HUES48 (cell line): ENCODE results near the gene CHD6.

Experiments
- H3K27ac ChIP-seq: one replicate; pipeline ENCODE4 v1.7.0; 2013; ENCODE audit warnings: low read depth, low read length, inconsistent platforms
- H3K27me3 ChIP-seq: 2 replicates; pipeline ENCODE4 v1.6.1; 2013; ENCODE audit warnings: mild to moderate bottlenecking, low read length; ENCODE audit not compliant: control insufficient read depth, insufficient read depth
- H3K36me3 ChIP-seq: 2 replicates; pipeline ENCODE4 v1.6.1; 2013; ENCODE audit warnings: low read length; ENCODE audit not compliant: control insufficient read depth, insufficient read depth
- H3K4me1 ChIP-seq: 2 replicates; pipeline ENCODE4 v1.6.1; 2013; ENCODE audit warnings: mild to moderate bottlenecking, low read length; ENCODE audit not compliant: control insufficient read depth, insufficient read depth
- H3K4me3 ChIP-seq: 2 replicates; pipeline ENCODE4 v1.5.1; 2013; ENCODE audit warnings: mild to moderate bottlenecking, low read depth, low read length
- H3K9ac ChIP-seq: 2 replicates; pipeline ENCODE4 v1.6.1; 2013; ENCODE audit warnings: mild to moderate bottlenecking, low read depth, low read length, moderate library complexity
- H3K9me3 ChIP-seq: 2 replicates; pipeline ENCODE4 v1.6.1; 2013; ENCODE audit warnings: low read length; ENCODE audit not compliant: control insufficient read depth, insufficient read depth

CHD6 gene

GRCh38 chr20:41621421-41621820 lies 3.2 kb upstream of the CHD6 start:
- Histone ChIP-seq H3K4me1 (peaks cover 16% of the 10 kb centered on the region), H3K27ac (no peak overlapping the region), H3K27me3 (no peaks in the 10 kb centered on the region), H3K36me3 (no peaks in the 10 kb centered on the region), H3K9ac (no peak overlapping the region), H3K9me3 (no peaks in the 10 kb centered on the region), H3K4me3 (no peak overlapping the region)

- Histone ChIP-seq H3K36me3 (no peaks in the 10 kb centered on the region), H3K4me3 (peak overlapping the region; percentile 79), H3K27me3 (no peaks in the 10 kb centered on the region), H3K9me3 (no peaks in the 10 kb centered on the region), H3K9ac (no peak overlapping the region), H3K4me1 (peaks cover 33% of the 10 kb centered on the region), H3K27ac (no peak overlapping the region)
These were observed 1.4 kb upstream of the CHD6 start for GRCh38 chr20:41619360-41620100.

GRCh38 chr20:41618807-41619311 lies 682 bp upstream of the CHD6 start:
- H3K27me3 ChIP-seq = no peaks in the 10 kb centered on the region
- H3K4me1 ChIP-seq = peaks cover 39% of the 10 kb centered on the region
- H3K9ac ChIP-seq = peak overlapping the region; percentile 67
- H3K27ac ChIP-seq = no peak overlapping the region
- no peaks in the 10 kb centered on the region for H3K9me3 ChIP-seq
- no peaks in the 10 kb centered on the region for H3K36me3 ChIP-seq
- H3K4me3 ChIP-seq = peak overlapping the region; percentile 79

- Histone ChIP-seq H3K9me3 (no peaks in the 10 kb centered on the region), H3K4me1 (peaks cover 48% of the 10 kb centered on the region), H3K27ac (peak overlapping the region; percentile 98), H3K36me3 (no peaks in the 10 kb centered on the region), H3K9ac (peak overlapping the region; percentile 11; the same call in 1 of the 2 replicates), H3K4me3 (peak overlapping the region; percentile 80), H3K27me3 (no peaks in the 10 kb centered on the region)
These were observed 897 bp downstream of the CHD6 start for GRCh38 chr20:41617059-41617901.

- Histone ChIP-seq H3K4me1 (peaks cover 48% of the 10 kb centered on the region), H3K27me3 (no peaks in the 10 kb centered on the region), H3K9ac (no peak overlapping the region), H3K36me3 (no peaks in the 10 kb centered on the region), H3K4me3 (no peak overlapping the region), H3K27ac (no peak overlapping the region), H3K9me3 (no peaks in the 10 kb centered on the region)
These were observed 1.9 kb downstream of the CHD6 start for GRCh38 chr20:41616228-41616627.

GRCh38 chr20:41615676-41616075 lies 2.5 kb downstream of the CHD6 start:
- Histone ChIP-seq H3K4me1 (peaks cover 48% of the 10 kb centered on the region), H3K9ac (no peak overlapping the region), H3K27me3 (no peaks in the 10 kb centered on the region), H3K4me3 (no peak overlapping the region), H3K9me3 (no peaks in the 10 kb centered on the region), H3K27ac (no peak overlapping the region), H3K36me3 (no peaks in the 10 kb centered on the region)

- peaks cover 48% of the 10 kb centered on the region for H3K4me1 ChIP-seq
- H3K9ac ChIP-seq = no peak overlapping the region
- H3K4me3 ChIP-seq = no peak overlapping the region
- no peaks in the 10 kb centered on the region for H3K27me3 ChIP-seq
- H3K9me3 ChIP-seq = no peaks in the 10 kb centered on the region
- no peaks in the 10 kb centered on the region for H3K36me3 ChIP-seq
- H3K27ac ChIP-seq = no peak overlapping the region
These were observed 3.1 kb downstream of the CHD6 start for GRCh38 chr20:41615110-41615509.

GRCh38 chr20:41613321-41613720 lies 4.9 kb downstream of the CHD6 start:
- H3K36me3 ChIP-seq = no peaks in the 10 kb centered on the region
- no peak overlapping the region for H3K9ac ChIP-seq
- H3K9me3 ChIP-seq = no peaks in the 10 kb centered on the region
- H3K27ac ChIP-seq = peak overlapping the region; percentile 13
- H3K4me3 ChIP-seq = no peak overlapping the region
- H3K27me3 ChIP-seq = no peaks in the 10 kb centered on the region
- H3K4me1 ChIP-seq = peaks cover 41% of the 10 kb centered on the region

GRCh38 chr20:41609474-41609873 lies 8.7 kb downstream of the CHD6 start:
- no peaks in the 10 kb centered on the region for H3K36me3 ChIP-seq
- H3K9me3 ChIP-seq = no peaks in the 10 kb centered on the region
- H3K27me3 ChIP-seq = no peaks in the 10 kb centered on the region

GRCh38 chr20:41608606-41609005 lies 9.6 kb downstream of the CHD6 start:
- no peaks in the 10 kb centered on the region for H3K9me3 ChIP-seq
- H3K4me1 ChIP-seq = peaks cover 6% of the 10 kb centered on the region
- H3K4me3 ChIP-seq = no peak overlapping the region
- H3K27ac ChIP-seq = no peak overlapping the region
- H3K9ac ChIP-seq = no peak overlapping the region
- no peaks in the 10 kb centered on the region for H3K36me3 ChIP-seq
- H3K27me3 ChIP-seq = no peaks in the 10 kb centered on the region

More at GRCh38 chr20:41609474-41609873, 8.7 kb downstream of the CHD6 start:
- H3K4me1 ChIP-seq = peaks cover 14% of the 10 kb centered on the region
- no peak overlapping the region for H3K9ac ChIP-seq
- no peak overlapping the region for H3K4me3 ChIP-seq
- H3K27ac ChIP-seq = no peak overlapping the region

- Histone ChIP-seq H3K9ac (no peak overlapping the region), H3K9me3 (no peaks in the 10 kb centered on the region), H3K4me1 (no peaks in the 10 kb centered on the region; the same call in 1 of the 2 replicates)
These were observed 10.4 kb downstream of the CHD6 start for GRCh38 chr20:41607791-41608190.

More at GRCh38 chr20:41607791-41608190, 10.4 kb downstream of the CHD6 start:
- no peak overlapping the region for H3K4me3 ChIP-seq
- no peaks in the 10 kb centered on the region for H3K36me3 ChIP-seq
- H3K27me3 ChIP-seq = no peaks in the 10 kb centered on the region
- no peak overlapping the region for H3K27ac ChIP-seq
